K562 (cell line): Measurements from ENCODE around the gene NECTIN1. TPM values are rescaled to one million over a fixed set of nuclear protein-coding genes. Genes with fewer than 3 reads are reported as not detected.

ENCODE experiments used
- CTCFL ChIP-seq: IDR thresholded peaks from 2 replicates; pipeline ENCODE4 v1.6.1; 2011; ENCODE audit warnings: borderline replicate concordance, low read depth, mild to moderate bottlenecking, moderate library complexity, low read length; ENCODE audit not compliant: insufficient read depth, poor library complexity, severe bottlenecking
- HMBOX1 ChIP-seq: sonication (generic); IDR thresholded peaks from 2 replicates; pipeline ENCODE4 v1.6.1; 2016
- MIER1 ChIP-seq: fragments of 450-650 bp; IDR thresholded peaks from 2 replicates; pipeline ENCODE4 v1.6.1; 2016; ENCODE audit warnings: antibody characterized with exemption, mild to moderate bottlenecking, low read depth
- XRCC3 ChIP-seq: fragments of 450-650 bp; IDR thresholded peaks from 2 replicates; pipeline ENCODE4 v1.6.1; 2017; ENCODE audit warnings: mild to moderate bottlenecking, moderate library complexity
- ZNF76 ChIP-seq: fragments of 250-450 bp; sonication (Bioruptor Pico); IDR thresholded peaks from 2 replicates; pipeline ENCODE4 v1.4.0; 2020; ENCODE audit warnings: mild to moderate bottlenecking, moderate library complexity, borderline replicate concordance
- polyA plus RNA-seq, 8 experiments: library from polyadenylated mRNA; depleted of rRNA in 4 of 8; stranded (reverse) in 5 of 8; unstranded in 3 of 8; fragments of >200 nt; fragmentation: Nextera tagmentation in 2 of 8; fragmentation: Illumina TruSeq in 1 of 8; extraction: Ambion mirVana in 2 of 8; extraction: Trizol in 1 of 8; gene quantifications; 2 replicates each; pipeline versions ENCODE4 v1.2.1 to v1.2.3, GENCODE V29; 2011 to 2014; ENCODE audit warnings: inconsistent platforms in 1 of 8, missing spikeins in 1 of 8
- total RNA-seq, 7 experiments: library from RNA; depleted of rRNA in 6 of 7; stranded (reverse); fragments of >200 nt in 6 of 7; fragmentation: Illumina TruSeq in 2 of 7; extraction: Trizol in 2 of 7; gene quantifications; 2 replicates each; pipeline versions ENCODE4 v1.2.1 to v1.2.3, GENCODE V29; 2011 to 2021; ENCODE audit warnings: low replicate concordance in 1 of 7
- TF ChIP-seq, protein P1 (sequence below): fragments of 250-450 bp; sonication (Bioruptor Pico); IDR thresholded peaks from 2 replicates; pipeline ENCODE4 v1.4.0; 2020; ENCODE audit warnings: mild to moderate bottlenecking

NECTIN1 gene
- total and polyA plus RNA-seq, 9 of the 15 experiments (the other 6 are each of a cell fraction or from before 2014, with no cell fraction given): 0.09 to 0.53 (median 0.23) TPM; not detected in 2

DNA sequence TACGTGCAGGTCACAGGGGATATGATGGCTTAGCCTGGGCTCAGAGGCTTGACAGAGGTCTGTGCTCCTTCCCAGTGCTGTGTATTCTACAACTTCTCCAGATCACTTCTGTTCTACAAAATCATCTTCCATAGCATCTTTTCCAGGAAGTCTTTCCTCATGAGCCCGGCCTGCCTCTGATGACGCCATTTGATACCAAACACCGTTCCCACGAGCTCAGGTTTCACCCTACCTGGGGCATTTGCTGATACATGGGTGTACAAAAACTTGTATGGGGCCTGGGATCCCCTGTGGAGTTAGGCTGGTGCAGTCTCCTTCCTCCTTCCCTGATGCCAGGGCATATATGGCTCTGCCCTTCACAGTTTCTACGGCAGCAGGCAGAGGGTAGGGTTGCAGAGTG is 78.7 kb downstream of the NECTIN1 start (continued):
- TF ChIP-seq HMBOX1 (no peak), CTCFL (no peak), ZNF76 (no peak), MIER1 (no peak), XRCC3 (no peak)
- TF ChIP-seq, protein P1, sequence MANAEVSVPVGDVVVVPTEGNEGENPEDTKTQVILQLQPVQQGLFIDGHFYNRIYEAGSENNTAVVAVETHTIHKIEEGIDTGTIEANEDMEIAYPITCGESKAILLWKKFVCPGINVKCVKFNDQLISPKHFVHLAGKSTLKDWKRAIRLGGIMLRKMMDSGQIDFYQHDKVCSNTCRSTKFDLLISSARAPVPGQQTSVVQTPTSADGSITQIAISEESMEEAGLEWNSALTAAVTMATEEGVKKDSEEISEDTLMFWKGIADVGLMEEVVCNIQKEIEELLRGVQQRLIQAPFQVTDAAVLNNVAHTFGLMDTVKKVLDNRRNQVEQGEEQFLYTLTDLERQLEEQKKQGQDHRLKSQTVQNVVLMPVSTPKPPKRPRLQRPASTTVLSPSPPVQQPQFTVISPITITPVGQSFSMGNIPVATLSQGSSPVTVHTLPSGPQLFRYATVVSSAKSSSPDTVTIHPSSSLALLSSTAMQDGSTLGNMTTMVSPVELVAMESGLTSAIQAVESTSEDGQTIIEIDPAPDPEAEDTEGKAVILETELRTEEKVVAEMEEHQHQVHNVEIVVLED (CRISPR knock-in tag): no peak
